HG03521 (cell line): ENCODE measurements around the gene UGT1A1.

Experiments
- ATAC-seq: cut with Tn5 transposase; IDR thresholded peaks from one replicate; pipeline ENCODE4 v1.9.1; 2021; ENCODE audit warnings: mild to moderate bottlenecking, moderate library complexity; ENCODE audit not compliant: unreplicated experiment

The UGT1A1 gene

DNA sequence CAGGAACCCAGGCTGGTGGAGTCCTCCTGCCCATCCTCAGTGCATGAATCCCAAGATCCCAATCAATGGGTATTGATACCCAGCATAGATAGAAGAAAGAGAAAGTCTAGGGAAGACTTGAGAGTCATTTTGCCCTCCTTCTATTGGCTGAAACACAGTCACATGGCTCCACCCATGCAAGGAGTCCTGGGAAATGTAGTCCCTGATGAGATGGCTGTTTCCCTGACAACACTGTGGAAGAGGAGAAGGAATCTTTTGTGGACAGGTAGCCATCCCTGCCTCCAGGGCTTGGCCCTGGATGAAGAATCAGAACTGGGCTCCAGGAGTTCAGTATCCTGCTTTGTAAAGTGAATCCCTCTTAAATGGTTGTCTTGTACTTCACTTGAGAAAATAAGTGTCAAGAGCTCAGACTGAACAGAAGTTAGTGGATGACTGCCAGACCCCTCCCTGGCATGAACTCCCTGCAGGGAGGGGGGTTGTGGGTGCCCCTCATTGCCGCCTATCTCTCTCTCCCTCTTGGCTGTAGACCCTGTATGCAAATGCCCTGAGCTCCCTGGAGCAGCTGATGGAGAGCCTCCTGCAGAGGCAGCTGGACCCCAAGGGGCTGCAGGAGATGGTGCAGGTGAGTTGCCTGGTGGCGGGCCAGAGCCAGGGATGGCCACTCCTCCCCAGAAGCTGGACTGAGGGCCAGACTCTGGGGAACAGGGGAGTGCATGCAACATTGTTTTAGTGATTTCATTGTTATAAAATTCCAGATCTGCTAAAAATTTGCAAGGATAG lies 54.2 kb downstream of the UGT1A1 start:
- ATAC-seq, result no peak

- ATAC-seq, result no peak
Observed at GRCh38 chr2:233815861-233816260, 55.8 kb downstream of the UGT1A1 start.

DNA sequence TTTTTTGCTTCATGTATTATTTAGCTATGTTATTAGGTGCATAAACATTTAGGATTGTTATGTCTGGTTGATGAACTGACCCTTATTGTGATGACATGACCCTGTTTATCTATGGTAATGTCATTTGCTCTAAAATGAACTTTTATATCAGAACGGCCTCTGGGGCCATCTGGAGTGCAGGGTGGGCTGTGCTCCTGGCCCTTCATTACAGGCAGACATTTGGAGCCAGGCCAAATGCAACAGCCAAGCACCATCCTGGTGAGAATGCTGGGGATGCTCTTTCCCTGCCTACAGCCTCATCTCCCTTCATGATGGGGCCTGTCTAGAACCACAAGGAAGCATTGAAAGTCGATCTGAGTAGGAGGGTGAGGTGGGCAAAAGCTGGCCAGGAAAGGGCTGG lies 56.3 kb downstream of the UGT1A1 start:
- ATAC-seq, result no peak

GRCh38 chr2:233816771-233817170 lies 56.7 kb downstream of the UGT1A1 start:
- ATAC-seq, result no peak

- no peak for ATAC-seq
Observed at GRCh38 chr2:233817361-233817911, 57.4 kb downstream of the UGT1A1 start.

DNA sequence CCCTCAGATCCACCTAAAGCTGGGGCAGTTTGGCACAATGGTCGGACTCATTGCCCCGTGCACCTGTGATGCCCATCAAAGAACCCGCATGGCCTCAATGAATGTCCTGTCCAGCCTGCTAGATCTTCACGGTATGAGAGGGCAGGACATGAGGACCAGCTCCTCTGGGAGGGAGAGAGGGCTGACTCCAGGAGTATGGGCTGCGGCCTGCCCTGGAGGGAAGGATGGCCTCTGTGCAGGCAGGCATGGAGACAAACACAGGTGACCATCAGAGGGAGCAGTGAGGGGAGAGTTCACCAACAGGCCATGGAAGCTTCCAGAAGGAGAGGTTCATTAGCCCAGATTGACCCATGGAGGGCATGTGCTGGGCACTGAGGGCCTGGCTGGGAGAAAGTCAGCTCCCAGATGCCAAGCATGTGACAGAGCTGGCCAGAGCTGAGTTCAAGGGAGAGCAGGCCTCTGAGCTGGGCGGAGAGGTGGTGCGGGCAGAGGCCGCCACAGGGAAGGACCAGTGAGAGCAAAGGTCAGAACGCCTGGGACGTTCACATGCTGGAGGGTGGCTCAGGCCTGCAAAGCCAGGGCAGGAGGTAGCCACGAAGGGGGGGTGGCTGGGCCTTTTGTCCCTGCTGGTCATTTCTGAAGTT lies 58.0 kb downstream of the UGT1A1 start:
- no peak for ATAC-seq

DNA sequence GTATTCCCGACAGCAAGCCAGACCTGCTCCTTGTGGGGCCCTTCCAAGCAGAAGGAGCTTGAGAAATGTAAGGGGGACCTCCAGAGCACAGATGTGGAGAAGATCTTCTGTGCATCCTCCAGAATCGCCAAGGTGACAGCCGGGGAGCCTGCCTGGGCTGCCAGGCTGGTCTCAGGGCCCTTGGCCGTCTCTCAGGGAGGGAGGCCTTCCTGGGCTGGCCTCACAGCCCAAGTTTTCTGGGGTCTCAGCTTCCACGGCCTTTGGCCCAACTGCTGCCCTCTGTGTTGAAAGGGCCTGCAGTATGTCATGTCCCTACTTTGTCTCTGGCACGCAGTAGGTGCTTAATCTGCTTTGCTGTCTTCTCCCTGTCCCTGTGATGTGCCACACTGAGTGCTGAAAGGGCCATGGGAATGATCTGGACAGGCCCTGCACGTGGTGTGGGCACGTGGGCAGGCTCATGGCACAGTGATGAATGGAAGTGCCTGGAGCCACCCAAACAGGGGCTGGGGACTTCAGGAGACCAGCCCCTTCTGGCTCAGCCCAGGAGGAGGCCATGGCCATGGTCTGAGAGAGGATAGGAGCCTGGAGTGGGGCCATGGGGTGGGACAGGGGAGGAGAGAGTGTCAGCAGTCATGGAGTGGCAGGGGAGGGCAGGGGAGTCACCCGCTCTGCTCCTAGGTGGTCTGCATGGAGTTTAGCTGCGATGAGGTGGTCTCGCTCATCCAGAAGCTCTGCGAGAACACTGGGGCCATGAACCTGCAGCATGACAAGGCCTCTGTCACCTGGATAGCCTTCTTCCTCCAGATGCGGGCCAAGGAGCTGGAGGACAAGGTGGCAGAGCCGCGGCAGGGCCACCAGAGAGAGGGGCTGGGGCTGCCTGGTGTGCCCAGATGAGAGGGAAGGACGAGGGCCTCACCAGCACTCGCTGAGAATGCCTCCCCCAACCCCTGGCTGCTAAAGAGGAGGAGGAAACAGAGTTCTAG lies 58.9 kb downstream of the UGT1A1 start:
- ATAC-seq, result no peak

- ATAC-seq, result no peak
Observed at GRCh38 chr2:233819884-233820773, 60.1 kb downstream of the UGT1A1 start.

- ATAC-seq, result no peak
Observed at GRCh38 chr2:233820774-233821105, 60.7 kb downstream of the UGT1A1 start.

DNA sequence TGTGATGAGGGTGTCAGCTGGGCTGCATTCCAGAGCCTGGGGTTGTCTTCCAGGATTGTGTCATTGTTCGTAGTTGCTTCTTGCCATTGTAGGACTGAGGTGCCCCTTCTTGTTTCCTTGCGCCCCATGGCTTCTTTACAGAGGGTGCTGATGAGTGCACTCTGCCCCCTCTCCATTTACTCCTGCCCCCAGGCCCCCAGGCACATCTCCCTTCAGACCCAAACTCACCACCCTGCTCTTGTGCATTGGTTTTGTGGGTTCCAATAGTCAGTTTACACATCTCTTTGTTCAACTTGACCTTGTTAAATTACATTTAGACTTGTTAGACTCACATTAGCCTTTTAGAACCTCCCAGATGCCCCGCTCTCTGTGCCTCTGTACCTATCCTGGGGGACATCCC lies 61.1 kb downstream of the UGT1A1 start:
- ATAC-seq, result no peak

- ATAC-seq, result no peak
Observed at GRCh38 chr2:233821709-233822100, 61.6 kb downstream of the UGT1A1 start.

DNA sequence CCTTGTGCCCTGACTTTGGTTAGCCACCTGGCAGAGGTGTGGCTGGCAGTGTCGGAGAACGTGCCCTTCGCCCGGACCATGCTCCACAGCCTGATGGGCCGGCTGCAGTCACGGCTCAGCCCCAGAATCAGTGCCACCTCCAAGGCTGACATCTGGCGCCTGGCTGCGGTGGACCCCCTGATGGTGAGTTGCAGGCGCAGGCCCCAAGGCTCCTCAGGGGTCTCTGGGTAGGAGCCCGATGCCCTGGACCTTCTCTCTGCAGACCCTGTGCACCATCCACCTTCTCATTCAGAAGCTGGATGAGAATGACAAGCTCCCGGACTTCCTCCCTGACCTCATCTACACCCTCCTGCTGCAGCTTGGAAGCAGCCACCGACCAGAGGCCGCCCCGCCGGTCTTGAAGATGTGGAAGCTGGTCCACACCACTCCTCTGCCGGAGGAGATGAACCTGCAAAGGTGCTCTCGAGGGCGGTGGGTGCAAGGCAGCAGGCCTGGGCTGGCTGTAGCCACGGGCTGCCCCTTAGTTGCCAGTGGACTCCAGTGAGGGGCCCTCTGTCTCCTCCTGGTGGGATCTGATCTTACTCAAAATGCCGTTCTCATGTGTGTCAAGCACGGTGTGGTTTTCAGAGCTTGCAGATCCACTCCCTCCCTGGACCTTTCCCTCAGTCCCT lies 62.2 kb downstream of the UGT1A1 start:
- ATAC-seq, result no peak
